GM19438 (cell line): Measurements from ENCODE around the gene PKD1L1.
"Not testable (repeated sequence)": the region's sequence is repeated elsewhere in the genome, so short reads cannot be mapped to it uniquely, and the experiment has no call there.

Experiments
- ATAC-seq: cut with Tn5 transposase; IDR thresholded peaks from one replicate; pipeline ENCODE4 v1.9.1; 2021; ENCODE audit warnings: low read depth; ENCODE audit not compliant: unreplicated experiment

Gene PKD1L1

GRCh38 chr7:47799524-47799923 lies 148.7 kb downstream of the PKD1L1 start:
- ATAC-seq, result no peak

GRCh38 chr7:47796347-47796746 lies 151.9 kb downstream of the PKD1L1 start:
- no peak for ATAC-seq

DNA sequence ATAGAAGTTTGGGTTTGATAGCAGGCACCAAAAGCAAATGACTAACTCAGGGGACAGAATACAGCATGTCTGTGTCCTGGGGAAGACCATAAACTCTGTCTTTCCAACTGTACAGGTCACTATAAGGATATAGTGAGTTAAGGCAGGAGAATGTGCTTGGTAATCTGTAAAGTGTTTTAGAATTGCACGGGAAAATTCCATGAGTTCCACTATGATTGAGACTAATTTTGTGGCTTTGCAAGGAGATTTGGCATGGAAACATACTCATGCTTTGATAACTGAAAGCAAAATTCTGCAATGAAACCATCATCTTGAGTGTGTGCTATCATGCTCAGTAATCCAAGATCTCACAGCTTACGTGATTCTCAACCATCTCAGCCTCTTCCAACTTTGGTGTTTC lies 152.6 kb downstream of the PKD1L1 start:
- no peak for ATAC-seq

DNA sequence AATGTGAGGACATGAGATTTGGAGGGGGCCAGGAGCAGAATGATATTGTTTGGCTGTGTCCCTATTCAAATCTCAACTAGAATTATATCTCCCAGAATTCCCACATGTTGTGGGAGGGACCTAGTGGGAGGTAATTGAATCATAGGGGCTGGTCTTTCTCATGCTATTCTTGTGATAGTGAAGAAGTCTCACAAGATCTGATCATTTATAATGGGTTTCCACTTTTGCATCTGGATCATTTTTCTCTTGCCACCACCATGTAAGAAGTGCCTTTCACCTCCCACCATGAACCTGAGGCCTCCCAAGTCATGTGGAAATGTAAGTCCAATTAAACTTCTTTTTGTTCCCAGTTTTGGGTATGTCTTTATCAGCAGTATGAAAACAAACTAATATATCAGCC lies 153.1 kb downstream of the PKD1L1 start:
- not testable (repeated sequence) for ATAC-seq

- no peak for ATAC-seq
Observed at GRCh38 chr7:47794016-47794415, 154.2 kb downstream of the PKD1L1 start.

GRCh38 chr7:47793186-47793585 lies 155.1 kb downstream of the PKD1L1 start:
- ATAC-seq, result not testable (repeated sequence)

GRCh38 chr7:47792521-47793121 lies 155.6 kb downstream of the PKD1L1 start:
- no peak for ATAC-seq

- no peak for ATAC-seq
Observed at GRCh38 chr7:47791682-47792081, 156.6 kb downstream of the PKD1L1 start.

DNA sequence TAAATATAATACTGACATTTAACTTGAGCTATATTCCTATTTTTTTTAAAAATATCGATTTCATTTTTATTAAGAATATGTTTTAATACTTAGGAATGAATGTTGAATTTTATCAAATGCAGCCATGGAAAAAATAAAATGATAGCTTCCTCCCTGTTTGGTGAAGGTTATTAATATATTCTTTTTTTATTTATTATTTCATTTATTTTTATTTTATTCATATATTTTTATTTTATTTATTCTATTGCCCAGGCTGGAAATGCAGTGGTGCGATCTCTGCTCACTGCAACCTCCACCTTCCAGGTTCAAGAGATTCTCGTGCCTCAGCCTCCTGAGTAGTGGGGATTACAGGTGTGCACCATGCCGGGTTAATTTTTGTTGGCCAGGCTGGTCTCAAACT lies 160.2 kb downstream of the PKD1L1 start:
- ATAC-seq, result no peak

DNA sequence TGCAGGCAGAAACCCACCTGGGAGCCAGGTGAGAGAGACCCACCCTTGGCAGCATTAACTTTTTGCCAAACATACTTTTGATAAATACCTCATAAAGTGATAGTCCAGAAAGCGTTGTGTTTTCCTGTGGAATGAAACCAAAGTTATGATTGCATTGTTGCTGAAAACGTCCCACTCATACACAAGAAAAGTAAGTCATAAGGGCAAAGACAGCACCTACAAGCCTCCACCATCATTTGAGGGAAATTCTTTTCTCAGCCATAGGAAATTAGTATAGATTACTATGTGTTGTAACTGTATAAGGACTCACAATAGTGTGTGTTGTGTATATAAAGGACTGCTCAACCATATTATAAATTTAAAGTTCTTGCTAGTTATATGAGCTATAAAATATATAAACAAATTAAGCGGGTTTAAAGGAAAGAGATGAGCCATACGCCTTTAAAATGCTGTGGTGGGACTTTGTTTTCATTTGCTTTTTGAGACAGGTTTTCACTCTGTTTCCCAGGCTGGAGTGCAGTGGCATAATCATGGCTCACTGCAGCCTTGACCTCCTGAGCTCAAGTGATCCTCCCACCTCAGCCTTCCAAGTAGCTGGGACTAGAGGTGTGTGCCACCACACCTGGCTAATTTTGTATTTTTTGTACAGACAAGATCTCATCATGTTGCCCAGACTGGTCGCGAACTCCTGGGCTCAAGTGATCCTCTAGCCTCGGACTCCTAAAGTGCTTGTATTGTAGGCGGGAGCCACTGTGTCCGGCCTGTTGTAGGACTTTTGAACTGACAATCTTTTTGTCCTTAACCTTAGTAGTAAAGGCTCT lies 160.8 kb downstream of the PKD1L1 start:
- ATAC-seq, result no peak

- no peak for ATAC-seq
Observed at GRCh38 chr7:47786557-47787248, 161.6 kb downstream of the PKD1L1 start.

DNA sequence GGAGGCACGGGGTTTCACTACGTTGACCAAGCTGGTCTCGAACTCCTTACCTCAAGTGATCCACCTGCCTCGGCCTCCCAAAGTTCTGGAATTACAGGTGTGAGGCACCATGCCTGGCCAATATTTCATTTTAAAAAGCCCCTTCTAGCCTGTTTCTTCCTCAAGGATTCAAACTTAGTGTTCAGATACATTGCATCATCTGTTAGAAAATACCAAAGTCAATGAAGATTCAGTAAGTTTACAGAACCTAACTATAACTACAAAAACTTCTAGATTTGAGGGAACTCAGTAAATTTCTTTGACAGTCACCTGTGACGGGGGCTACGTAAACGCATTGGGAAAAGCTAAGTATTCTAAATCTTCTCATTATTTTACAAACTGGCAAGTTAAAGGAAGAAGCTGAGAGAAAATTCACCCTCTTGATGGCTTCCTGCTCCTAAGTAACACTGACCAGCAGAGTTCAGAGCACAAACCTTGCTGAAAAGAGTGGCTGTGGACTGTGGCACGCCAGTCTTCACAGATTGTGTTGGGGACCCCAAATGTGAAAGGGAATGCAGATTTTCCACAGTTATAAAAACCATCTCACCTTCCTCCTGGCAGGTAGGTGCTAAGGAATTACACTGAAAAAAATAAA lies 162.2 kb downstream of the PKD1L1 start:
- no peak for ATAC-seq

DNA sequence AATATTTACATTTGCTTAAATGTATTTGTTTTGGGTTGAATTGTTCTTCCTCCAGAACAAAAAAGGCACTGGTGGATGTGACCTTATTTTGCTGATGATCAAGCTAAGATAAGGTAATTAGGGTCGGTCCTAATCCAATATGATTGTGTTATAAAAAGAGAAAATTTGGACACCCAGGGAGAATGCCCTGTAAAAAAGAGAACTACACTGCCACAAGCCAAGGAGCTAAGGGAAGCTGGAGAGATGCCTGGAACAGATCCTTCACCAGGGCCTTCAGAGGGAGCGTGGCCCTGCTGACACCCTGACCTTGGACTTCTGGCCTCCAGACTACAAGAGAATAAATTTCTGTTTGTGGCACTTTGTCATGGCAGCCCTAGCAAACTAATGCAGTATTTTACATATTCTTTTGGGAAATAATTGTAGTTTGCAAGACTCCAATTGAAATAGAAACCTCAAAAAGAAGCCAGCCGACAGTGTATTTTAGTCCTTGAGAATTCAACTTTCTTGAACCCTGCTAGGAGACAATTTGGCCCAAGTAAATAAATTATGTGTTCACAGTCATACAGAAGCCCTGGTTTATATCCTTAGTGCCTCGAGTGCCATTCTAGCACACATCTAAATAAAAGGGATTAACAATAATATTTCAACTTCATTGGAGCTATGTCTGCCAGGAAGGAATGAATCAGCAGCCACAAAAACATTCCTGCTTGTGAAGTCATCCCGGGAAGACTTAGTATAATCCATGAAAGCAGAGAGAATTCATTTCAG lies 164.6 kb downstream of the PKD1L1 start:
- no peak for ATAC-seq

GRCh38 chr7:47782792-47783191 lies 165.5 kb downstream of the PKD1L1 start:
- ATAC-seq, result no peak

DNA sequence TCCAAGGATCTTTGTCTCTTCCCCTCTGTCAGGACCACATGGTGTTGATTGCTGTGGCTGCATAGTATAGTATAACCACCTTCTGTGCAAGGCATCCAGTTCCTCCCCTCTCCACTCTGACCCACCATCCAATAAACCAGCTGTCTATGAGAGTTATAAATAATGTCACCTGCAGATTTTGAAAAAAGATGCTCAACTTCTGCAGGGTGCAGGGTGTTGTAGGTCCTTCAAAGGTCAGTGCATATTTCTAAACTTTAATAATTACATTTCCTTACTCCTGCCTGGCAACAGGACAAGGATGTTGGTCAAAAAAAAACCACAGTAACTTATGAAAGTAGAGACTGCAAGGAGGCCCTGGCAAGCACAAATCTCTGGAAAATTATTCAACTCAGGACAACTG lies 166.2 kb downstream of the PKD1L1 start:
- no peak for ATAC-seq

DNA sequence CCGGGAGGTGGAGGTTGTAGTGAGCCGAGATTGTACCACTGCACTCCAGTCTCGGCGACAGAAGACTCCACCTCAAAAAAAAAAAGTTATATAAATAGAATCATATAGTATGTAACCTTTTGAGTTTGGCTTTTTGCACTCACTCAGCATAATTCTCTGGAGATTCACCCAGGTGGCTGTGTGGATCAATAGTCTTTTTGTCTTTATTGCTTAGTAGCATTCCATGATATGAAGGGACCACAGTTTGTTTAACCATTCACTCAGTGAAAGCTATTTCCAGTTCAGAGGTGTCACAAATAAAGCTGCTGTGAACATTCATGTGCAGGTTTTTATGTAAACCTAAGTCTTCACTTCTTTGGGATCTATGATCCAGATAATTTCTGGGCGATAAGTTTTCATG lies 167.7 kb downstream of the PKD1L1 start:
- no peak for ATAC-seq

DNA sequence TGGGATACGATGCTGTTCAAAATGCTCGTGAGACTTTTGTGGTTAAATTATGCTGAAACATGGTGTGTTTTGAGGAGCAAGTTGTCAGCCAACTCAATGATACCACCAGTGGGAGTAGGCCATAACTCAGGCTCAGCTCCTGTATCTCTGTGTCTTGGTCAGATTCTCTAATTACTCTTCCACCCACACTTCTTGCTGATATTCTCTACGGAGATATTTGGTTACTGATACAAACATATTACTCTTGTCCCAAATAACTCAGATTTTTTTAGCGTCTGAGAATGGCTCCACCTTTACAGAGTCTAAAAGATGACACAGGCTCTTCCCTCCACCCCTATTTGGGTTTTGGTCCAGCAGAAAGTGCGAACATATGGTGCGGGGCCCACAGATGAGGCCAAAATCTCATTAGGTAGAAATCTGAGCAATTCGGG lies 168.9 kb downstream of the PKD1L1 start:
- ATAC-seq, result no peak

- no peak for ATAC-seq
Observed at GRCh38 chr7:47778153-47778661, 170.1 kb downstream of the PKD1L1 start.

DNA sequence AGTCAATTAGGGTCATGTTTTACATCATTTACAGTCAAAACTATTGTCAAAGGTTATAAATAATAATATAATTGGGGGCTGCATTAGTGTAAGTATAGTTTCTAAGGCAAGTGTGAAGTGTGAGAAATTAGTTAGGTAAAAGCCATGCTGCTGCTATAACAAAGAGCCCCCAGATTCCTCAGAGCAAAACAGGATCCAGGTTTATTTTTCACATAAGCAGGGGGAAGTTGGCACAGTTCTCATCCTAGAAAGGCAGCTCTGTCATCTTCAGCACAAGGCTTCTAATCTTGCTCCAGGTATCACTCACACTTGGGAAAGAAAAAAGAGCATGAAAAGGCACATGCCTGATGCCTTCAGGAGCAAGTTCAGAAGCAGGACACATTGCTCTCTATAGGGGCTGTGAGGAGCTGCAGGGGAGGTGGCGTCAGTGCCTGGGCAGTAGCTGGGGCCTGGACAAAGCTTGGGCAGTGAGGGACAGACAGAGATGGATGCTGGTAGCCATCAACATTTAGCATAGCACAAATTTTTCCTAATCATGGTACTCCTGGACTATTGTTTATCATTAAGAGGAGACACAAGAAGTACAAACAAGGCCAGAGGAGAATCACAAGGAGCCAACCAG lies 170.6 kb downstream of the PKD1L1 start:
- no peak for ATAC-seq

- ATAC-seq, result no peak
Observed at GRCh38 chr7:47776335-47776734, 171.9 kb downstream of the PKD1L1 start.
